GM03348 (cell line): ENCODE measurements around the gene OR51B5.
A peak's percentile ranks its signal among the peaks of the same experiment; 100 is the strongest.
"Not testable (repeated sequence)": the region's sequence is repeated elsewhere in the genome, so short reads cannot be mapped to it uniquely, and the experiment has no call there.

ENCODE experiments used
- DNase-seq: peaks from one replicate; pipeline ENCODE4 v3.0.0; 2012; ENCODE audit warnings: low spot score

Gene OR51B5

GRCh38 chr11:5343474-5344335 is at the start of gene OR51B5:
OR51B5 (minus strand) TSS chr11:5343524; CDS start chr11:5343524, 0 bp downstream.
- DNase-seq, result no peak

GRCh38 chr11:5390210-5390609 is 46.9 kb upstream of the OR51B5 start:
- DNase-seq, result no peak

- DNase-seq, result no peak
Measured at GRCh38 chr11:5384335-5384734, 41.0 kb upstream of the OR51B5 start.

GRCh38 chr11:5383576-5383975 is 40.3 kb upstream of the OR51B5 start, which contains the start of gene OR51M1:
OR51M1 (plus strand) TSS chr11:5383812; CDS start chr11:5389399, 5,587 bp downstream.
- DNase-seq, result no peak

- peak; percentile 78 for DNase-seq
Measured at GRCh38 chr11:5380740-5381342, 37.5 kb upstream of the OR51B5 start.

GRCh38 chr11:5369789-5370188 is 26.5 kb upstream of the OR51B5 start:
- DNase-seq, result peak; percentile 36

- DNase-seq, result no peak
Measured at GRCh38 chr11:5368502-5369043, 25.2 kb upstream of the OR51B5 start.

- no peak for DNase-seq
Measured at GRCh38 chr11:5367448-5368074, 24.2 kb upstream of the OR51B5 start.

- DNase-seq, result peak; percentile 12
Measured at GRCh38 chr11:5366856-5367255, 23.5 kb upstream of the OR51B5 start.

- not testable (repeated sequence) for DNase-seq
Measured at GRCh38 chr11:5366365-5366764, 23.0 kb upstream of the OR51B5 start.

GRCh38 chr11:5364214-5364613 is 20.9 kb upstream of the OR51B5 start:
- DNase-seq, result peak; percentile 78

GRCh38 chr11:5363679-5364078 is 20.4 kb upstream of the OR51B5 start:
- DNase-seq, result no peak

GRCh38 chr11:5362017-5362625 is 18.8 kb upstream of the OR51B5 start:
- DNase-seq, result no peak

GRCh38 chr11:5356031-5356430 is 12.7 kb upstream of the OR51B5 start:
- not testable (repeated sequence) for DNase-seq

- DNase-seq, result no peak
Measured at GRCh38 chr11:5351208-5351607, 7.9 kb upstream of the OR51B5 start, which contains the start of gene OR51B6. OR51B6 (plus strand) TSS chr11:5351508; CDS start chr11:5351508, 0 bp downstream.

- no peak for DNase-seq
Measured at GRCh38 chr11:5349550-5349949, 6.2 kb upstream of the OR51B5 start.

- no peak for DNase-seq
Measured at GRCh38 chr11:5348551-5349194, 5.3 kb upstream of the OR51B5 start.

- DNase-seq, result no peak
Measured at GRCh38 chr11:5345831-5346230, 2.5 kb upstream of the OR51B5 start.

- DNase-seq, result no peak
Measured at GRCh38 chr11:5339771-5340322, 3.5 kb downstream of the OR51B5 start.

- DNase-seq, result not testable (repeated sequence)
Measured at GRCh38 chr11:5337253-5337652, 6.1 kb downstream of the OR51B5 start.

GRCh38 chr11:5336331-5336730 is 7.0 kb downstream of the OR51B5 start:
- DNase-seq, result no peak
